Measurements from ENCODE around the gene GPSM3.
"Not testable (repeated sequence)": the region's sequence is repeated elsewhere in the genome, so short reads cannot be mapped to it uniquely, and the experiment has no call there.

GPSM3 gene

DNA sequence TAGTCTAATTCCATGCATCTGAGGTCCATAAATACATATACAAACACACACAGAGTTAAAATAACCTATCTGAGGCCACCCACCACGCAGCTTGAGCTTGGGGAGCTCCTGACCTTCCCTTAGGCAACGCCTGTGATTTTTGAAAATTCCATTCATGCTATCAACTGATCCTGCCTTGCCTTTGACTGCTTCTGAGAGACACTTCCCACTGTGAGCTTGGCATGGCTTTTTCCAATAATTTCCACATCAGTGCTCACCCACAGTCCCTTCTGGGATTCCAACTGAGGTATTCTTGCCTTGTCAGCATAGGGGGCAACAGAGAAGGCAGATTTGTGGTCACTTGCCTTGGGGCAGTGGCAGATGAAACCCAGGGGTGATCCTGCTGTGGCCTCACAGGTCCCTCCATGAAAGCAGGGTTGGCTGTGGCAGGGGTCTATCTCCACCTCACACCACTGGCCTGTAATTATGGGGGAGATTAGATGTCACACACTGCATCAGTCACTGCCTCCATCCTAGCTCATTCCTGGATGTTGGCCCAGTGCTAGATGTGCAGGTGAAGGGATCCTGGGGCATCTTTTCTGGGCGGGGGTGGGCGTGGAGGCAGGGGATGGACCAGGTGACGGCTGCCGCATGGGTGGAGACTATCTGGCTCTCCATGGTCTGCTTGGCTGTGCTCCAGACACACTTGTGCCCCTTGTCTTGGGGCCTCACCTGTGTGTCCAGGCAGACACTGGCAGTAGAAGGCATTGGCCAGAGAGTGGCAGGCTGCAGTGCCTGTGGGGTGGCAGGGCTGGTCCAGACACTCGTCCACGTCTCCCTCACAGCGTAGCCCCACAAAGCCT lies 11.2 kb upstream of the GPSM3 start:
- no peak for DNase-seq (ENCODE audit: low read depth in 2 of 2)

DNA sequence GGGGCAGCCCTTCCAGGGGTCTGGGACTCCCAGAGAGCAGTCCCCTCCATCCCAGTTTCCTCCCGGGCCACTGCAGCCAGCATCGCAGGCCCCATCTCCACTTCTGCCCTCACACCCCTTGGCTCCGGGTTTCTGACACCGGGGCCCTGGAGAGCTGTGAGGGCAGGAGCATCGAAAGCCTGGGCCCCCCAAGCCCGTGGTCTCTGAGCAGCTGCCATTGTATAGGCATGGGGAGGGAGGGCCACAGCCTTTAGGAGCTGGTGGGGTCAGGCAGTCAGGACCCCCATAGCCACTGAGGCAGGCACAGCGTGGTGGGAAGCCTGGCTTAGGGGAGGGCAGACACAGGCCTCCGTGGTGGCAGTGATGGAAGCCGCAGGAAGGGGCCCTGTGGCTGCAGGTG lies 9.7 kb upstream of the GPSM3 start:
- DNase-seq (ENCODE audit: low read depth in 2 of 2): no peak

DNA sequence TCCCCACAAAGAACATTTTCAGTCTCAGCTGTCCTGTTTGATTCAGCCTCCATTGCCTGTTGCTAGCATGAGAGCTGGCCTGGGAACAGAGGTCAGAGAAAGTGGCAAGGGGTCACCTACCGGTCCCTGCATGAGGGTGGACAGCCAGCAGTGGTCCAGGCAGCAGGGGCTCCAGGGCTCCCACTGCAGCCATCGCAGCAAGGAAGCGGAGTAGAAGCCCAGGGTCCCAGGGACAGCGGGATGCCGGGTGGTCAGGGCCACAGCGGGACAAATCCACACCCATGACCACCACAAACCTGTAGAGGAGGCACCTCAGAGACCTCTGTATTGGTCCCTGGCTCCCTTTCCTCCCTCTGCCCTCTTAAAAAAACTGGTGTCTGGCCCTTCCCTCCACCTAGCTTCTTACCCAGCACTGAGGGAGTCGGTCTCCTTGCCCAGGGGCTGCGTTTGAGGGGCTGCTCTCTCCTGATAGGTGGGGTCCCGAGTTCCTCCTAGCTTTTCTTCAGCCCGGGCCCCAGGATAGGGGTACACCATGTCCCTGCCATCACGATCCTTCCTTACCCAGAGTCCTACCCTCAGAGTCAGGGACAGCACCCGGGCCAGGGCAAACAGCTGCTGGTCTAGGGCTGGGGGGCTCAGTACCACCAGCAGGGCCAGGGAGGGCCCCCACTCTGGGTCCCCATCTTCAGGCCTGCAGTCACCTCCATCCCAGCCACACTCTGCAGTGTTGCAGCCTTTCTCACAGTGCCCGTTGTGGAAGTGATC lies 8.4 kb upstream of the GPSM3 start:
- DNase-seq (ENCODE audit: low read depth in 2 of 2): no peak

DNA sequence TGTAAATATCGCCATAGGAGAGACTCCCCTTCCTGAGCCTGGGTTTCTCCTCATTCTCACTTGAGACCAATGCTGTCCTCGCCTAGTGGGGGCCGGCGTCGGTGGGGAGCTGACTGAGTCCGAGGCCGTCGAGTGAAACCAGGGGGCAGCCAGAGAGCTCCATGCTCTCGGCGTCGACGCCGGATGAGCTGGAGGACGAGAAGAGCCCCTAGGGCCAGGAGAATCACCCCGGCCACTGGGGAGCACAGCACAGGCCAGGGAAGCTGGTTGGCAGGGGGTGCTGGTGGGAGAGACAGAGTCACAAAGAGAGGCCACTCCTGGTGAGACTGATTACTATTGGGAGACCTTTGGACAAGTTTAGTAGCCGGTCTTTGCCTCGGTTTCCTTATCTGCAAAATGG lies 6.4 kb upstream of the GPSM3 start:
- DNase-seq (ENCODE audit: low read depth in 2 of 2): no peak

DNA sequence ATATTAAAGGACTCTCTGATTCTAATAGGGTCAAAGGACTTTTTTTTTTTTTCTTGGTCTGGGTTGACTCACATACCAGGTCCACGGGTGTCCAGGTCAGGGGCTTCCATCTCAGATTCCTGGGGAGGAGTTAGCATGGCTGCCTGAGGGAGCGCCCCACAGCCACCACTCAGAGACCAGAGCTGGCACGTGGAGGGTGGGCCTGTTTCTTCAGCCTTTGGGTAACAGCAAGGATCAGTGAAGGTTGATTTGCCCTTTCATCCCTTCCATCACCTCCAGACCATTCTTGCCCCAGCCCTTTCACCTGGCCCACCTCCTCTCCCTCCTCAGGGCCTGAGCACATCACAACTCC lies 5.9 kb upstream of the GPSM3 start:
- no peak for DNase-seq (ENCODE audit: low read depth in 2 of 2)

DNA sequence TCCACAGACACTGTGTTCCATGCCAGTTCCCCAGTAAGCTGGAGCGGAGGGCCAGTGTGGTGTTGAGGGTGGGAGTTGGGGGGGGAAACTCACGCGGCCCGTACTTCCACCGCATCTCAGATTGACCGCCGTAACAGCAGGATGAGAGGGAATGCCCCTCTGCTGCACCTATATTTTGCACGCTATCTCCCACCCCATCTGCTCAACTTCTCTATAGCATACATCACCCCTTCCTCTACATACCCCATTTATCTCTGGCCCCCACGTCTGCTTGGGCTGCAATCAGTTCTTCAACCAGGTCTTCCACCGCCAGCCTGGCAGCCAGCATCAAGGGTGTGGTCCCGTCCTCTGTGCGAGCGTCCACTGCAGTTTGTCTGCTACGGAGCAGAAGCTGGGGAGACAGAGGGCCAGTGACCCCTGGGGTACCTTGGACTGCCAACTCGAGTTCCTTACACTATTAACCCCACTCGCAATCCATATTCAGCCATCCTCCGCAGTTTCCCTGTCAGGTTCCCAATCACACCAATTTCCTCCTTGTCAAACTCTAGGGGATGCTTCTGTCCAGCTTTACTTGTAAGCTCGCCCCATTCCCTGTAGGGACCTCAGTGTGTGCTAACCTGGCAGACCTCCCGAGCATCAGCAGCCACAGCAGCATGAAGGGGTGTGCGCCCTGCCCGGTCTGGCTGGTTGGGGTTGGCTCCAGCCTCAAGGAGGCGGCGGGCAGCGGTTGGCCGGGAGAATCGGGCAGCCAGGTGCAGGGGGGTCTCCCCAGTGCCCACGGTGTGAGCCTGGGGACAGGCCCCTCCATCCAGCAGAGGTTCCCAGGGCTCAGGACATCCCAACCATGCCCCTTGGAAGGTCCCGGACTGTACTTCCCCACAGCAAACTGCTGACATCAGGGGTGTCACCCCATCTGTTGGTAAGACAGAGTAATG lies 4.5 kb upstream of the GPSM3 start:
- no peak for DNase-seq (ENCODE audit: low read depth in 2 of 2)

DNA sequence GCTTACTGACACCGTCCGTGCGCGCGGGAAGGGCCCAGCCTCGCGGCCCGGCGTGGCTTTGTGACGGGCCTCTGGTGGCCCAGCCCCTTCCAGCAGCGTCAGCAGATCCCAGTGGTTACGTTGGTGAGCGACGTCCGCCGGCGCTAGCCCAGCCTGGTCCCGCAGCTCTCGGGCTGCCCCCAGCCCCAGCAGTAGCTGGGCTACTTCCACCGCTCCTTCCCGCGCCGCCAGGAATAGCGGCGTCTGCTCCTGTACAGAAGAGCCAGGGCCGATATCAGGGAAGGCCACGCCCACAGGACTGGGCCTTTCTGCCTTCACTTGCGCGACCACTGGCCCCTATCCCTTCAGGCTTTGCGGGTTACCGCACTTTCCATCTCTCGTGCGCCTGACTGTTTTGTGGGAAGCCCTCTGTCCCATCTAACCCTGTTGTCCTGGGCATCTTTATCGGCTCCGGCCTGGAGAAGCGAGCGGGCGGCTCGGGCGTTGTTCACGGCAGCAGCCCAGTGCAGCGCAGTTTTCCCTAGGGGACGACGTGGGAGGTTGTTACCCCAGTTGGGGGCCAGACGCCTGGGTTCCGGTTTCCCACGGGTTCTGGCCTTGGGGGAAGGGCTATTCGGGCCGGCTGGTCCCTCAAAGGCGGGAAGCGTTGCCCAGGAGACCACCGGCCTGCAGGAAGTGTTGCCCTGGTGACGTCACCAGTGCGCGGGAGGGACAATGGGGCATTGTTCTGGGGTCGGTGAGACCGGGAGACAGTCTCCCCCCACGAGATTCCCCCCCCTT lies 3.6 kb upstream of the GPSM3 start:
- DNase-seq (ENCODE audit: low read depth in 2 of 2): peak; percentile 53 to 59

DNA sequence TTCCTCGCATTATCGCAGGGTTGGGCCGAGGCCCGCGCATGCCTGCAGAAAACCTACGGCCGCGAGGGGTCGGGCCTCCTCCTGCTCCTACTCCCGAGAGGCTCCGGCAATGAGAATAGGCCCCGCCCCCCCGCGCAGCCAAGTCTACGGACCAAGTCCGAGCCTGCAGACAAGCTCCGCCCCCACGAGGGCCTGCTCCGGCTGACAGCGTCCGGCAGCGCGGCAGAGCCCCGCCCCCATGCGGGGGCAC lies 3.1 kb upstream of the GPSM3 start:
- peak; percentile 99 for DNase-seq (ENCODE audit: low read depth in 2 of 2)

DNA sequence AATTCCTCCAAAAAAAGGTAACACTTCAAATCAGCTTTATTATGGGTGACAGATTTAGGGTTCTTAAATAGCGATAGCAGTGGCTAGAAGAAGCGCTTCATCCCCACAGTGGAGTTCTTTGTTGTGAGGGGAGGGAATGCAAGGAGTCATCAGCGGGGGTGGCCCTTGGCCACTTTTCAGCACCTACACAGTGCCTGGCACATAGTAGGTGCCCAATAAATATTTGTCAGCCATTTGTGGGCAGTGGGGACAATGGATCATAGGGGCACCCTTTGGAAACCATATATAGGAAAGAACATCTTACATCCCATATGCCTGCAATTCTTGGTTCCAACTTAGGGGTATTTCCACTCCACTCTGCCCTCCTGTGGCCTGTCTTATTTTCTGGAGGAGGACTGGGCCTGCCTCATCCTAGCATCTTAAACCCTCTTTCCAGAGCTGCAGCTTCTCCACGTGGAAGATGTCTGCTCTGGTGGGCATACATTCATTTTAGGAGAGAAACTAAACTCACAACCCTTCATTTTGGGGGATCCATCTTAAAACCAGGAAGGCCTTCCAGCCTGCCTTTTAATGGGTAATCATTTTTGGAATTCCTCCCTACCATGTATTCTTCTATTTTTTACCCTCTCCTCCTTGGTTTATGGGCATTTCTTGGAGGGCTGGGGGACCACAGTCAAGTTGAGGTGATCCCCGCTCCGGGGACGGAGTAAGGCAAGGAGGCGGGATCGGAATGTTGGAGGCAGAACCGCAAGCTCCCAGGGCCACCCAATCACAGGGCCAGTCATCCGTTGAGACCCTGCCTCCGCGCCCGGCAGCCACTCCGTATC lies 2.6 kb upstream of the GPSM3 start:
- peak in 1 of 2 experiments; percentile 26 for DNase-seq (ENCODE audit: low read depth in 2 of 2)

DNA sequence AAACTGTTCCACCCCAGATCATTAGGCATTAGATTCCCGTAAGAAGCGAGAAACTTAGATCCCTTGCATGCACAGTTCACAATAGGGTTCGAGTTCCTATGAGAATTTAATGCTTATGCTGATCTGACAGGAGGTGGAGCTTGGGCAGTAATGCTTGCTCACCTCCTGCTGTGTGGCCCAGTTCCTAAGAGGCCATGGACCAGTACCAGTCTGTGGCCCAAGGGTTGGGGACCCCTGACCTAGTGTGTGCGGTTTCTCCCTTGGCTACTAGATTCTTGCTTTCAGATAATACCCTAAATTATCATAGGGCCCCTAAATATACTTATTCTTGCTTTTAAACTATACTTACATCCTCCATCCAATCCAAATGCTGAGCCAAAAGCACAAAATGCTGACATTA lies 1.9 kb upstream of the GPSM3 start:
- DNase-seq (ENCODE audit: low read depth in 2 of 2): no peak

DNA sequence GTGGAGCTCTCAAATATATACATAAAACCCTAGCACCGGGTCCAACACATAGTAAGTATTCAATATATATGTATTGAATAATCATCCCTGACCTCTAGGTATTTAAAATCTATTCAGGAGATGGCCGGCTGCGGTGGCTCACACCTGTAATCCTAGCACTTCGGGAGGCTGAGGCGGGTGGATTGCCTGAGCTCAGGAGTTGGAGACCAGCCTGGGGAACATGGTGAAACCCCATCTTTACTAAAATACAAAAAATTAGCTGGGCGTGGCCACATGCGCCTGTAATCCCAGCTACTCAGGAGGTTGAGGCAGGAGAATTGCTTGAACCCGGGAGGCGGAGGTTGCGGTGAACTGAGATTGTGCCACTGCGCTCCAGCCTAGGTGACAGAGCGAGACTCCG lies 653 bp upstream of the GPSM3 start:
- not testable (repeated sequence) for DNase-seq (ENCODE audit: low read depth in 2 of 2)

DNA sequence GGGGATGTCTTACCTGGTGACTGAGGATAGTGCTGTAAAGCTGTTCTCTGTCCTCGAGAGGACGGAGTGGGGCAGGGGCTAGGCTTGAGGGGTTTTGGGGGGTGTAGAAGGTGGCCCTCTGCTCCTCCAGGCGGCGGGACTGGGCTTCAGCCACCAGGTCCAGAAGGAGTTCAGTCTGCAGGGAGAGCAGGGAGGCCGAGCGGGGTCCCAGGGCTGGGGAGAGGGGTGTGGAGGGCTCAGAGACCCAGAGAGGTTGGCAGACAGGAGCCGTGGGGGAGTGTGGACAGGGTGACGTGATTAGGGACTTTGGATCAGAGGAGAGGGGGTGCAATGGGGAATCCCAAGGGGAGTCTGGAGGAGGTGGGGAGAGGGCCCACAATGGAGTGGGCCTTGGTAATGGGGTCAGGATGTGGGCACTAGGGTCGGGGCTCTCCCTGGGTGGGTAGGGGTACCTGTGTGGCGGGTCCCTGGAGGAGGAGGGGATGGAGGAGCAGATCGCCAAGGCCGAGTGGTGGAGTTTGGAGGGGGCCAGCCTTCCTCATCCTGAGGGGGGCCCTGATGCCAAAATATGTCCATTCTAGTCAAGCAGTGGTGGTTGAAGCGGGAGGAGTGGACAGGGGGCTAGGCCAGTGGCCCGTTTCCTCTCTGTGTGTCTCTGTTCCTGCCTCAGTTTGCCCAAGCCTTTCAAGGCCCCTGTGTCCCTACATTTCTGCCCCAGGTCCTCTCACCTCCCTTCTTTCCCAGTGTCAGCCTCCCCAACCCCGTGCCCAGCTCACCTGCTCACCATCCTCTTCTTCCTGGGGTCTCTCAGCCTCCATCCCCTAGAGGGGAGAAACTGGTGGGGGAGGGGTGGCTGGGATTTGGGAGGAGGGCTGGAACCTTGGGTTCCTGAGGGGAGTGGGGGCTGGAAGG lies 491 bp downstream of the GPSM3 start:
- no peak for DNase-seq (ENCODE audit: low read depth in 2 of 2)

DNA sequence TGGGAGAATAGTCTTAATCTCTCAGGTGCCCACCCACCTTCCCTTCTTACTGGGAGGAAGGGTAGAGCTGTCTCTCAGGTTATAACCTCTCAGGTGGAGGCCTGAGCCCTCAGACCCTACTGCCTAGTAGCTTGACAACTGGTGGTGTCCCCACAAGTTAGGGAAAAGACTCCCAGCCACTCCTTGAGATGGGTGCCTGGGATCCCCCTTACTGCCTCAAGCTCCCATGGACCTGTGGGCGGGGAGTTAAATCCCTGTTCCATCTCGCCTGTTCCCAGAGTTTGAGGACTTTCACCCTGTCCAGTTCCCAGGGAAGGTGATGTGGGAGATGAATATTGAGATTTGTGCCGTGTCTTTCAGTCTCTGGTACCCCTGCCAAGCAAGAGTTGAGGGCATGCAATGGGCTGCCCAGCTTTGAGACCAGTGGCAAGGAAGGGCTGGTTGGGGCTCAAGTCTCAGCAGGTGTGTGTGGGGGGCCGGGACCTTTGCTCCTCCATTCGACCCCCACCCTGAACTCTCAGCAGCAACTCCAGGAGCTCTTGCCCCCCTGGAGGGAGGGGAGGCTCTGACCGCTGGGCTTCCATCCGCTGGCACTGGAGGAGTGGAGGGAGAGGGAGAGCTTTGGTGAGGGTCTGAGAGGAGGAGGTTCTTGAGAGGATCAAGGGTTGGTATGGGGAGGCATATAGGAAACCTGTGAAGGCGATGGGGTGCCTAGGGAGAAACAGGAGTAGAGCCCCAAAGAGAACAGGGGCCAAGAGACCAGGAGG lies 1.3 kb downstream of the GPSM3 start:
- no peak for DNase-seq (ENCODE audit: low read depth in 2 of 2)

DNA sequence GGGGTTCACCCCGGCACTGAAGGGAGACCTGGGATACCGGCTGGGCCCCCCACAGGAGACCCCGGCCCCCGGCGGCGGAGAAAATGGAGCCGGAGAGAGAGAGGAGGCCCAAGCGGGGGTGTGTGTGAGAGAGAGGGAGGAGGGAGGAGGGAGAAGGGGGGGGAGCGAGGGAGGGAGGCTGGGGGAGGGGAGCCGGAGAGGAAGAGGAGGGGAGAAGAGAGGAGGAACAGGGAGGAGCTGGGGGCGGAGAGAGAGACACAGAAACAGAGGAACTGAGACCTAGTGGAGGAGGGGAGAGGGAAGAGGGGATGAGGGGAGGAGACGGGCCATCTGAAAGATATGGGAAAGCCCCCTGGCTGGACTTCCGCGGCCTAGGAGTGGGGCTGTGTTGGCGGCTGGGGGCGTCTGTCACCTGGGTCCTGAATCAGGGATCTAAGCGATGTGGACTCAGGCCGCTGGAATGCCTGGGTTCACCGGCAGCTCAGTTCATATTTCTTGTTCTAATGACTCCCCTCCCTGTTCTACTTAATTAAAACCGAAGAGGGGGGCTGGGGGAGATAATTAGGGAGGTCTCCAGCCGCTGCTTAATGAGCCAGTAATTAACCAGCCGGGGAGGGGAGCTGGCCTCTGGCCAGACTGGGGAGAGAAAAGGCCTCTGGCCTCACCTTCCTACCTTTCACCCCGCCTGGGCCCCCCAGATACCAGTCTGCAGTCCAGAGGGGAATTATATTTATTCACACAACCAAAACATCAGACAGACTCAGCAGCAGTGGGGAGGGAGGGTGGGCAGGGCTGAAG lies 2.2 kb downstream of the GPSM3 start, which contains the start of gene PBX2:
Gene PBX2, minus strand, starts transcription at position 149 of the 798 bp plus-strand sequence. CDS start 287 bp downstream, outside the sequence.
- peak; percentile 85 to 87 for DNase-seq (ENCODE audit: low read depth in 2 of 2)

DNA sequence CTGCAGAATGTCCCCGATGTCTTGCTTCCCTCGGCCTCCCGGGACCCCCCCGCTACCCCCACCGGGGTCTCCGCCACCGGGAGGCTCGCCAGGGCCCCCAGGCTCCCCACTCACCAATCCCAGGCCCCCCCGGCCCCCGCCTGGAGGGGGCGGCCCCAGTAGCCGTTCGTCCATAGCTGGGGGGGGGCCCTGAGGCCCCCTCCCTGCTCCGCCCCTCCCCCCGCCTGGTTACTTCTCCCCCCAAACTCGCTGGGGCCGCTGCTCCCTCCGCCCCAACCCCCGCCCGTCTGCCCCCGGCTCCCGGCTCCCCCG lies 2.7 kb downstream of the GPSM3 start:
- DNase-seq (ENCODE audit: low read depth in 2 of 2): no peak

DNA sequence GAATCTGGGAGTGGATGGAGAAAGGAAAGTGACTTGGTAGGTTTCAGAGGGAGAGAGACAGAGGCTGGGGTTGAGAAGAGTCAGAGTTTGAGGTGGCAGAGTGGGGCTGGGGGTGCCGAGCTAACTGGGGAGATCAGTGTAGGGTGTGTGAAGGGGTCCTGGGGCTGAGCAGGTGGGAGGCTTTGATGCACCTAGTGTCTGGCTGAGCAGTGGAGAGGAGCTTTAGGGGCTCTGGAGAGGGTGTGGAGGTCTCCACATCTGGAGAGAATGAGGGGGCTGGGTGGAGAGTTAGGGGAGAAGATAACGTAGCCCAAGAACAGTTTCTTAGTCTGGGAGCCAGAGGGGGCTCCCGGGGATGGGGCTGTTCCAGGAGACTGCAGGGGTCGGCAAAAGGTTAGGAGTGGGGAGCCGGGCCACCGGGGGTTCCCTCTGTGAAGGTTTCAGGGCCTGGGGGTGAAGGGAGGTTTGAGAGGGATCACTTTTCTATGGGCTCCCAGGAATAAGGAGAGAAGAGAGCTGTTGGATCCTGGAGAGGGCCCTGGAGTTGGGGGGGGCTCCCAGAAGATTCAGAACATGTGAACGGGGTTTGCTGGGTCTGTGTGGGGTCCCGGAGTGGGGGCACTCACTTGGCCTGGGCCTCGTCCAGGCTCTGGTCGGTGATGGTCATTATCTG lies 3.2 kb downstream of the GPSM3 start:
- DNase-seq (ENCODE audit: low read depth in 2 of 2): no peak

DNA sequence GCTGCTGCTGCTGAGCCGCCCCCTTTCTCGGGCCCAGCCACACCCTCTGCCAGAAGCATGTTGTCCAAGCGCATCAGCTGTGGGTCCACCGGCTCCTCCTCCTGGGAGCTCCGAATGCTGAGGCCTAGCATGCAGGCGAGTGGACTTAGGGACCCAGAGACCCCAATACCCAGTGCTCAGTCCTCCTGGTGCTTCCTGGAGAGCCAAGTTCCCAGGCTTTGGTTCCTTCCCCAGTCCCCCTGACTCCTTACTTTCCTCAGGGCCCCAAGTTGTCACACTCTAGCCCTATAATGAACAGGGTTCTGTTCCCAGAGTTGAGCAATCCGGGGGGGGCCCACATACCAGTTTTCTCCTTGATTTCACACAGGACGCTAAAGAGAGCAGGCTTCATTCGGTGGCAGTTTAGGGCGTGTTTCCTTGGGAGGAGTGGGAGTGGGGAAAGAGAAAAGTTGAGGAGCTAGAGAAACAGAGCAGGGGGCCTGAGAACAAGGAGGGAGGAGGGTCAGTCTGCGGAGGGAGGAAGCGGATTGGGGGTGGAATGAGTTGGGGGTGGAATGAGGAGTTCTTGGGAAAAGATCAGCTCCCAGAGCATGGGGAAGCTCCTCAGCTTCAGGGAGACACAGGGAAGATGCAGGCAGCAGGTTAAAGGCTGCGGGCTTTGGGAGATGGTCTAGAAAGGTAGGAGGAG lies 3.9 kb downstream of the GPSM3 start:
- no peak for DNase-seq (ENCODE audit: low read depth in 2 of 2)

Data from fibroblast of skin of left quadriceps (primary cell).